A673 (cell line): ENCODE data around the gene TTC12. TPM values are rescaled to one million over a fixed set of nuclear protein-coding genes. Genes with fewer than 3 reads are reported as not detected.

Experiments used
- BruUV-seq: library from RNA; stranded (reverse); fragments of 400-500 nt; replicated peaks from 2 replicates; lab custom pipeline; 2021; lab: Mats Ljungman, UMichigan
- CTCF ChIA-PET: fragments of 300-600 bp; sonication (Branson Sonifier 250); formaldehyde crosslinking; loops from one replicate; lab custom pipeline; 2022; ENCODE audit warnings: antibody characterized with exemption; lab: Charles Lee
- POLR2A ChIA-PET: fragments of 300-600 bp; sonication (Branson Sonifier 250); formaldehyde crosslinking; loops from one replicate; lab custom pipeline; 2022; ENCODE audit warnings: antibody characterized with exemption; ENCODE audit not compliant: low non-redundant PET; lab: Charles Lee
- DNase-seq: peaks from one replicate; pipeline ENCODE4 v3.0.0-alpha.2; 2015; ENCODE audit warnings: low spot score
- H3K27ac ChIP-seq: fragments of 200-600 bp; sonication (generic); 2 replicates; pipeline ENCODE4 v1.5.1; 2016; ENCODE audit warnings: mixed run types, low read depth, mild to moderate bottlenecking, mixed read lengths, antibody characterized with exemption, low read length; ENCODE audit not compliant: poor library complexity, severe bottlenecking
- H3K27me3 ChIP-seq: fragments of 200-600 bp; sonication (generic); replicated peaks from 2 replicates; pipeline ENCODE4 v1.6.1; 2017; ENCODE audit warnings: mixed run types, low read depth, mild to moderate bottlenecking, mixed read lengths, antibody characterized with exemption, low read length; ENCODE audit not compliant: insufficient read depth, poor library complexity
- H3K36me3 ChIP-seq: fragments of 200-600 bp; sonication (generic); 2 replicates; pipeline ENCODE4 v1.6.1; 2016; ENCODE audit warnings: mixed run types, mild to moderate bottlenecking, mixed read lengths, antibody characterized with exemption, low read length; ENCODE audit not compliant: insufficient read depth, poor library complexity, severe bottlenecking
- H3K4me1 ChIP-seq: fragments of 200-600 bp; sonication (generic); 2 replicates; pipeline ENCODE4 v1.6.1; 2017; ENCODE audit warnings: mixed run types, mild to moderate bottlenecking, mixed read lengths, antibody characterized with exemption, low read length; ENCODE audit not compliant: insufficient read depth, poor library complexity, severe bottlenecking
- H3K4me3 ChIP-seq: fragments of 200-600 bp; sonication (generic); 2 replicates; pipeline ENCODE4 v1.5.1; 2016; ENCODE audit warnings: low read depth, mixed run types, mild to moderate bottlenecking, mixed read lengths, low read length; ENCODE audit not compliant: poor library complexity, severe bottlenecking
- H3K9me3 ChIP-seq: fragments of 200-600 bp; sonication (generic); 2 replicates; pipeline ENCODE4 v1.6.1; 2016; ENCODE audit warnings: mixed run types, low read depth, mild to moderate bottlenecking, mixed read lengths, antibody characterized with exemption, low read length; ENCODE audit not compliant: poor library complexity, severe bottlenecking
- CTCF ChIP-seq: fragments of 300-800, 200-600 bp; sonication (generic); conservative IDR thresholded peaks from 2 replicates; pipeline ENCODE4 v1.5.1; 2017; ENCODE audit warnings: low read depth, mild to moderate bottlenecking, antibody characterized with exemption, low read length, moderate library complexity, mixed read lengths
- EZH2 ChIP-seq: fragments of 200-600 bp; sonication (generic); IDR thresholded peaks from 2 replicates; pipeline ENCODE4 v1.6.1; 2017; ENCODE audit warnings: borderline replicate concordance, low read depth, mild to moderate bottlenecking, mixed read lengths, antibody characterized with exemption, low read length; ENCODE audit not compliant: poor library complexity, severe bottlenecking
- intact Hi-C: fragments of 100-400 bp; cut with micrococcal nuclease; formaldehyde crosslinking; loops from one replicate; pipeline ENCODE4 v1.10.0; 2022; ENCODE audit not compliant: unreplicated experiment
- total RNA-seq: library from RNA; stranded (reverse); gene quantifications from 2 replicates; pipeline ENCODE4 v1.2.3, GENCODE V29; 2021

The TTC12 gene
- total RNA-seq, 1 experiment from 2014 or later, result not detected

GRCh38 chr11:113356203-113356602 lies 41.8 kb downstream of the TTC12 start:
- ChIA-PET POLR2A (no interaction called here), CTCF (no interaction called here)
- intact Hi-C loops, result no loop called here
- Histone ChIP-seq H3K9me3 (no peaks in the 10 kb centered on the region), H3K4me3 (no peak overlapping the region), H3K4me1 (no peaks in the 10 kb centered on the region), H3K27ac (no peak overlapping the region), H3K36me3 (no peaks in the 10 kb centered on the region), H3K27me3 (peaks cover 12% of the 10 kb centered on the region)
- TF ChIP-seq CTCF (no peak), EZH2 (no peak)
- no peak for DNase-seq
- no TSS peak for BruUV-seq

- CTCF ChIA-PET, result no interaction called here
- no peak for DNase-seq
- no peaks in the 10 kb centered on the region for H3K36me3 ChIP-seq
Measured at GRCh38 chr11:113363406-113363805, 49.0 kb downstream of the TTC12 start.

GRCh38 chr11:113363996-113364641 lies 49.7 kb downstream of the TTC12 start:
- Histone ChIP-seq H3K9me3 (no peaks in the 10 kb centered on the region), H3K4me3 (no peak overlapping the region), H3K36me3 (no peaks in the 10 kb centered on the region), H3K27ac (no peak overlapping the region), H3K27me3 (peaks cover 15% of the 10 kb centered on the region), H3K4me1 (no peaks in the 10 kb centered on the region)
- ChIA-PET POLR2A (no interaction called here), CTCF (no interaction called here)
- no TSS peak for BruUV-seq
- intact Hi-C loops, result no loop called here
- no peak for DNase-seq
- TF ChIP-seq CTCF (no peak), EZH2 (no peak)

More at GRCh38 chr11:113363406-113363805, 49.0 kb downstream of the TTC12 start:
- H3K4me1 ChIP-seq, result no peaks in the 10 kb centered on the region
- TF ChIP-seq EZH2 (no peak), CTCF (no peak)
- intact Hi-C loops, result no loop called here
- H3K9me3 ChIP-seq, result no peaks in the 10 kb centered on the region
- BruUV-seq, result no TSS peak
- no peak overlapping the region for H3K27ac ChIP-seq
- POLR2A ChIA-PET, result no interaction called here
- H3K4me3 ChIP-seq, result no peak overlapping the region
- peaks cover 15% of the 10 kb centered on the region for H3K27me3 ChIP-seq
